G401.6 (cell line): ENCODE data around the gene CYP4Z1.
"Not testable (repeated sequence)": the region's sequence is repeated elsewhere in the genome, so short reads cannot be mapped to it uniquely, and the experiment has no call there.

Experiments used
- FAIRE-seq: peaks from 2 replicates; lab custom pipeline; 2012; peaks lifted over from hg19 to GRCh38; lab: Jason Lieb, UNC

CYP4Z1 gene, protein sequence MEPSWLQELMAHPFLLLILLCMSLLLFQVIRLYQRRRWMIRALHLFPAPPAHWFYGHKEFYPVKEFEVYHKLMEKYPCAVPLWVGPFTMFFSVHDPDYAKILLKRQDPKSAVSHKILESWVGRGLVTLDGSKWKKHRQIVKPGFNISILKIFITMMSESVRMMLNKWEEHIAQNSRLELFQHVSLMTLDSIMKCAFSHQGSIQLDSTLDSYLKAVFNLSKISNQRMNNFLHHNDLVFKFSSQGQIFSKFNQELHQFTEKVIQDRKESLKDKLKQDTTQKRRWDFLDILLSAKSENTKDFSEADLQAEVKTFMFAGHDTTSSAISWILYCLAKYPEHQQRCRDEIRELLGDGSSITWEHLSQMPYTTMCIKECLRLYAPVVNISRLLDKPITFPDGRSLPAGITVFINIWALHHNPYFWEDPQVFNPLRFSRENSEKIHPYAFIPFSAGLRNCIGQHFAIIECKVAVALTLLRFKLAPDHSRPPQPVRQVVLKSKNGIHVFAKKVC

DNA sequence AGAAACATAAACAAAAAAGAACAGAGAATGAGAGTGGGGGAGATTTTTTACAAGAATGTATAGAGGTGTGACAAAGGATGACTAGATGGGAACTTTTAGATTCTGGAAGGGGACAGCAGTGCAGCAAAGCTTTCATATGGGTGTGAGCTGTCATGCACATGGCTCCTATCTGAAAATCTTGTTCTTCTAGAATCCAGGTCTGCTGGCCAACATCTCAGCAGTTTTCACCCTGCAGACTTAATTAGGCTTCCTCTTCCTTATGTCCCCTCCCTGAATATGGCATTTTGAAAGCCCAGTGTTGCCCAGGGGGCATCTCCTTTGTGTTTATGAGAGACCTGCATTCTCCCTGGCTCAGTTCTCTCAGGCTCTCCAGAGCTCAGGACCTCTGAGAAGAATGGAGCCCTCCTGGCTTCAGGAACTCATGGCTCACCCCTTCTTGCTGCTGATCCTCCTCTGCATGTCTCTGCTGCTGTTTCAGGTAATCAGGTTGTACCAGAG is at the start of gene CYP4Z1:
CYP4Z1 (plus strand) TSS at position 135 of the 498 bp plus-strand sequence; CDS start at position 395, 260 bp downstream.
- no peak for FAIRE-seq

DNA sequence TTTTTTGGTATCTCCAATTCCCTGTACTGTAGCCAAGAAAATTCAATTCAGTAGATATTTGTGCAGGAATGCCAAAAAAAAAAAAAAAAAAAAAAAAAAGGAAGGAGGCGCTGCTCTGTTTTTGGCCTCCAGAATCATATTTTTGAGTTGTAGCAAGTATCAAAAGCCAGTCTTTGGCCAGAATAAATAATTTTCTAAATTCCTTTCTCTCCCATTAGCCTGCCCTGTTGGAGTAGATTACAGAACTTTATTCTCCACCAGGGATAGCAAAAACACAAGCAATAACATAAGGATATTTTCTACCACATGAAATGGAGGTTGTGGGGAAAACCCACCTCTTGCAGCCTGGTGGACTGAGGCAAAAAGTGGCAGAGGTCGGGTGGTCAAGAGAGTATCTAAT is 46.0 kb upstream of the CYP4Z1 start:
- FAIRE-seq: no peak

DNA sequence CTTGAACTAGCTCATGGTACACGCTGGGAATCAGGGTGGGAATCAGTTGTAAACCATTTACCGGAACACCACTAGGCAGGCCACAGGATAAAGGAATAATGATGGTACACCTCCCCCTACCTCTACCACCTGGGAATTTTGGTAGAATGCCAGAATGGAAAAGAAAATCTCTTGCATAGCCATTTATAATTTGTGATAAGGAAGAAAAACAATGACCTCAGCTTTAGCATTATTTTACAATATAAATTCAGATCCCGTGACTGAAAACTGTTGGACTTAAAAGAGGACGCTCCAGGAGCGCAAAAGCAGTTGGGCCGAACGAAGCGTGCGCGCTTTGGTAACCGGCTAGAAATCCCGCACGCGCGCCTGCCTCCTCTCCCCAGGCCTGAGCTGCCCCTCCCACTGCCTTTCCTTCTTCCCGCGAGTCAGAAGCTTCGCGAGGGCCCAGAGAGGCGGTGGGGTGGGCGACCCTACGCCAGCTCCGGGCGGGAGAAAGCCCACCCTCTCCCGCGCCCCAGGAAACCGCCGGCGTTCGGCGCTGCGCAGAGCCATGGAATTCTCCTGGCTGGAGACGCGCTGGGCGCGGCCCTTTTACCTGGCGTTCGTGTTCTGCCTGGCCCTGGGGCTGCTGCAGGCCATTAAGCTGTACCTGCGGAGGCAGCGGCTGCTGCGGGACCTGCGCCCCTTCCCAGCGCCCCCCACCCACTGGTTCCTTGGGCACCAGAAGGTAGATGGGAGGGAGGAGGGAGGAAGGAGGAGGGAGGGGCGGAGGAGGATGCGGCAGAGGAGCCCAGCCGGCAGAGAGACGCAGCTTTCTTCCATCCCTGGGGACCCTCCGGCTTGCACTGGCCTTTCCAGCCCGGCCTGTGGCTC is 43.5 kb upstream of the CYP4Z1 start, which contains the start of gene CYP4X1:
CYP4X1 (plus strand) TSS at position 402 of the 873 bp plus-strand sequence; CDS start at position 551, 149 bp downstream.
- FAIRE-seq: no peak

DNA sequence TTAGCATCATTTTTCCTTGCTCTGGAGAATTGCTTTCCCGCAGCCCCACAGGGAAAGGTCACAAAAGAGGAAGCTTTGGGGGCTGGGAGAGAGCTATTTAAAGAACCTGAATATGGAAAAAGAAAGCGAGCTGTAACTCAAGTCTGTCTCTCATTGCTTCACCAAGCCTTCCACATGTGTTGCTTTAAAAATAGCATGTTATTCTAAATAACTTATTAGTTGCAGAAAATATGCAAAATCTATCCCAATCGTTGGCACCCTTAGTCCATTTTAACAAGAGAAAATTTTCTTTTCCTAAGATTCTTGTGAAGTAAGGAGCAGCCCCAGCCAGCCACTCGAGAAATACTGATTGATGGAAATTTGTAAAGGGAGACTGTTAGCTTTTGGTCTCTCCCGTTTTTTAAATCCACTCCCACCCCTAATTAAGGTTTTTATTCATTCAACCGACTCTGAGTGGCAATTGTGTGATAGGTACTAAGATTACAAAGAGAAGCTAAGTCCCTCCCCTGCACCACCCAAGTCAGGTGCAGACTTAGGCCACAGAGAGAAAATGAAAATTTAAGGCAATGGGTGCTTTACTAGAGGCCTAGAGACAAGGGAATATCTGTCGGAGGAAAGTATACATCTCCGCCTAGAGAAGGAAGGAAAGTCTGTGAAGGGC is 42.8 kb upstream of the CYP4Z1 start:
- FAIRE-seq: no peak

DNA sequence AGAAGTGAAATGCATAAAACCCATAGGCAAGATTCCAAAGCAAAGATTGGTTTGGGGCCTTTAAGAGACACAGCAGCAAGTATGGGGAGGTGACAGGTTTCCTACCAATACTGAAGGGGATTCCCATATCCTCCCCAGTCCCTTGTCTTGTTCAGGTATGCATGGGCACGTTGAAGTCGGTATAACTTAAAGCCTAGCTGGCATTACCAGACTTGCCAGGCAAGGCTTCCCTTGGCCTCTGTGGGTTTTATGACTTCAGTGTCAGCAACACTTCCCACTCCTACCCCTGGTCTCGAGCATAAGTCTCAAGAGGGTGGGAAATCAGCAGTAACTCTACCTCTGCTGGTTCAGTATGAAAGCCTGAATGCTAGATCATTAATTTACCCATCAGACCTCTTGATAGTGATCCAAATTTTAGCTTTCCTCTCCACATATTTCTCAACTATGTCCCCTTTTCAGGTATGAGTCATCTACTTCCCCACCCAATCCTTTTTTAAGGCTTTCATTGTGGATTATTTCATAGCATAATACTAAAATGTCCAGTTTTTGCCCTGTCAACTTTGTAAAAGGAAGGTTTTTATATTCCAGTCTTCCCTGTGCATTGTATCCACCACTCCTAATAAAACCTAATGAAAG is 36.7 kb upstream of the CYP4Z1 start:
- FAIRE-seq: no peak

DNA sequence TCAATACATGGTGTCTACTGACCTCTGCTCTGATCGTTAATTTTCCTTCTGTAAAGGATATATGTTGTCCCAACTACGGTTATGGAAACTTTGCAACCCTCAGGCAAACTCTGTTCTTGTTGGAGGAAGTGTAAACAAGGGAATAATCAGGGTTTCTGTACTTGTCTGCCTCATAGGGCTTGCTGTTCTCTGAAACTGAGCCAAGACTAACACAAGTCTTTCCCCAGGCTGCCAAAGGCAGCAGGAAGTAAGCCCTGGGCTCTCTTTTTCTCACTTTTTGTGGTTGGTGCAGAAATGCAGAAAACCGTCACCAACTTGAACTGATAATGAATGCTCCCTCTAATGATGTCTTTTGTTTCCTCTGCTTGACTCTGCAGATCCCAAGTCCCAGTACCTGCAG is 36.0 kb upstream of the CYP4Z1 start:
- FAIRE-seq: no peak

DNA sequence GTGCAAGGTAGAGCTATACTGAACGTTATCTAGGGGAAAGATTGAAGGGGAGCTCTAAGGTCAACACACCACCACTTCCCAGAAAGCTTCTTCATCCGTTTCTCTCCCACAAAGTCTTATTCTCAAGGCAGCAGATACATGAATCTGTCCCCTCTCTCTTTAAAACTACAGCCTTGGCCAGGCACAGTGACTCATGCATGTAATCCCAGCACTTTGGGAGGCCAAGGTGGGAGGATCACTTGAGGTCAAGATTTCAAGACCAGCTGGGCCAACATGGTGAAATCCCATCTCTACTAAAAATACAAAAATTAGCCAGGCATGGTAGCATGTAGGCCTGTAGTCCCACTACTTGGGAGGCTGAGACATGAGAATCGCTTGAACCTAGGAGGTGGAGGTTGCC is 35.4 kb upstream of the CYP4Z1 start:
- no peak for FAIRE-seq

DNA sequence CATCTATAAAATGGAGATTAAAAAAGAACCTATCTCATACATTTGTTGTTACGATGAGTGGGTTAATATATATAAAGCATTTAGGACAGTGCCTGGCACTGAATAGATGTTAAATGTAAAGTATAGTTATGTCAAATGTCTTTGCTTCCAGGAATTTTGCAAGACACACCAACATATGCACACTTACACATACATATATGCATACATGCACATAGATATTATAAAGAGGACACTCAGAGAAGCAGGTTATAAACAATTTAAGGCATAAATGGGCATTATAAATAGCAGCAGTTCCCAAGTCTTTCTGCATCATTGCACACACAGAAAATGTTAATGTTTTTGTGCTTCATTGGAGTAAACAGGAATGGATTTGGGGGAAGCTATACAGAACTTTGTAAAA is 30.3 kb upstream of the CYP4Z1 start:
- no peak for FAIRE-seq

DNA sequence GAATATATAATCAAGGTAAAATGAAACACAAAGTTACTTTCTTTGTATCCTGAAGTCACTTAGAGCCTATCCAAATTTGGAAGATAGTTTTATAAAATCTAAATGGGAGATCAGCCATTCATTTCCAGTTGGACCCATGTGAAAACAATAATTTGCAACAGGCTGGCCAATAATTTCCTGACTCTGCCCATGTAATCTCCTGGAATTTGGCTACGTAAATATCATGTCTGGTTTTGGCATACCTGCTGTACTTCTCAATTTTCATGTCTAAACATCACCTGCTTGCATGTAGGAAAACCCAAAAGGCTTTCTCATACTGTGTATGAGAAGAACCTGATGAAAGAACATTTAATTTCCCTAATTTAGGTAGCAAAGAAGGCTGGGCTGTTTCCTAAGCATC is 7.7 kb upstream of the CYP4Z1 start:
- no peak for FAIRE-seq

DNA sequence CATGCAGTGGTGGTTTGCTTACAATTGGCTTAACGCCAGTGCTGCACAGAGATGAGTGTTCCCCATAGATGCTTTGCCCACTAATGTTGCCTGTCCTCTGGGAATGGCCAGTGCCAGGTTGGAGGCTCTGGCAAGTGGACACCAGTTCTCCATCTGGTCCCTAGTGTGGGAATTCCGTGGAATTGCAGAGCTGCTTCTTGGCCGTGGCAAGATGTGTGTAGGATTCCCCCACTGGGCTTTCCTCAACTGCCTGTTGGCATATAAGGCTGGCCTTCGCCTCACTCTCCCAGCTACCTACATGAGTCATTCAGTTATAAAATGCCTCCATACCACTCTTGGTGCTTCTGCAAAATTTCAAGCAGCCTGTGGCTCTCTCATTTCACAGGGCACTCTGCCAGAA is 2.0 kb downstream of the CYP4Z1 start:
- not testable (repeated sequence) for FAIRE-seq

DNA sequence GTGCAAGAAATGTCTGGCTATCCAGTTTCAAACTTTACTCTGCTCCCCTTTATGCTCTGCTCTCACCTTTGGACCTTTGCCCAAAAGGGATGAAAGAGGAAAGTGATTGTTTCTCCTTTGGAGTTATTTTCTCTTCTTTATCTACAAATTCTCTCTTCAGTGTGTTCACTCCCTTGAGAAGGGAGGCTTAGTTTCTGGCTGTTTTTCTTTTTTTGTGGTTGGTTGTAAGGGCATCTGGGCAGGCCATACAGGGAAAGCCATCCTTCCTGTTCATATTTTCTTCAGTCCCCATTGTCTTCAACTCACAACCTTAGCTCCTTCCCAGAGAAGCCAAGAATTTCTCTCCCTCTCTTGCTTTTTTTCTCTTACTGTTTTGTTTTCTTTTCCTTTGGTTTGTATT is 2.5 kb downstream of the CYP4Z1 start:
- FAIRE-seq: not testable (repeated sequence)

DNA sequence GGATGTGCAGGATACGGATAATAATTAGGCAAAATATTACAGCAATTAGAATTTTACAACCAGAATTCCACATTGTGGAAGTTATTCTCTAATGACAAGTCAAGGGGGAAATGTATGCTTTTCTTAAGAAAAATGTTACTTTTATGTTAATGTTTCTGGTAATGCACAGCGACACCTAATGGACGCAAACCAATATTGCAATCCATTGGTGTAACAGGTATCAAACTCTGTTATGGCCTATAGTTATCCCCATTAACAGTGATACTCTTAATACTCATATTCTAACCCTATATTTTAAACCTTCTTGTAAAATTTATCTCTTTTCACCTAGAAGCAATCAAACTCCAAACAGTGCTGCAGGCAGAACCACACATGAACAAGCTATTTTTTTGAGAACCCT is 22.3 kb downstream of the CYP4Z1 start:
- peak; percentile 83 for FAIRE-seq

DNA sequence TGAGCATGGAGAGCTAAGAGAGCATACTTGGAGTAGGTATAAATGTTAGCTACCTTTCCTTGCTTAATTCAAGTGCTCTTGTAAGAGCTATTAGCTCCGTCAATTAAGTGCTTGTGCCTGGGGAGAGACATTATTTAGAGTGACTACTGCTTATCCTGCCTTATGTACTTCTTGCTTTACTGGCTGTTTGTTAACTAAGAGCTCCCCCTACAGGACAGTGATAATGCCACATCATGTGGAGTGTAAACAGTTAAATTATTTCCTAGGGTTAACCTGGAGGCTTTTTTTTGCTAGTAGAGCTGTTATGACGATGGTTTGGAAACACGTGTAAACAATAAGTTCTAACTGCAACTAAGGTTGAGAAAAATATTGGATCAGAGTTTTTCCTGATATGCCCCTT is 24.4 kb downstream of the CYP4Z1 start:
- FAIRE-seq: peak; percentile 84

DNA sequence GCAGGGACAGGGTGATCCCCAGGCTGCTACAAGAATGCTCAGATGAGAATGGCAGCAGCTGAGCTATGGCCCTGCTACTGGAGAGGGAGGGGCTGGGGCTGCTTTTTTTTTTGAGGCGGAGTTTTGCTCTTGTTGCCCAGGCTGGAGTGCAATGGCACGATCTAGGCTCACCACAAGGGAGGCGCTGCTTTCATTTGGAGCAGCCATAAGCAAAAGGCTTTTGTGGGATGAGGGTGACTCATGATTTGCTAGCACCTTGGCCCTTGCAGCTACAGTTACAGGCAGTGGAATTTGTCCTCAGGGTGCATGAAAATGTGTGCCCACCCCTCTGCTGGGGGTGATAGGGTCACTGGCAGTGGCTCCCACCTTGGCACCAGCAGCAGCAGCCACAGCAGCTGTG is 37.8 kb downstream of the CYP4Z1 start:
- no peak for FAIRE-seq

DNA sequence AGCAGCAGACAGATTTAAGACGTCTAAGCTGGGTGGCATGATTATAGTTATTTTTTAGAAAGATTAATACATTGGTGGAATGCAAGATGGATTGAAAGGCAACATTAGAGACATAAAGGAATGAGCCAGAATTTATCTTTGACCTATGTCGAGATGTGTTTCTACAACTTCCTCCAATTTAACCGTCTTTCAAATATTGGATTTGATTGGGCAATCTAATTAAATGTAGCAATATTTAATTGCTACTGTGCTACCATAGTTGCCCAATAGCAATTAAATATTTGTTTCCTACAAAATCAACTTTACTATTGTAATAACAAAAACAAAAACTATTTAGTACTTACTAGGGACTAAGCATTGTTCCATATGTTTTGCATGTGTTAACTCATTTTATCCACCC is 39.8 kb downstream of the CYP4Z1 start:
- FAIRE-seq: no peak

DNA sequence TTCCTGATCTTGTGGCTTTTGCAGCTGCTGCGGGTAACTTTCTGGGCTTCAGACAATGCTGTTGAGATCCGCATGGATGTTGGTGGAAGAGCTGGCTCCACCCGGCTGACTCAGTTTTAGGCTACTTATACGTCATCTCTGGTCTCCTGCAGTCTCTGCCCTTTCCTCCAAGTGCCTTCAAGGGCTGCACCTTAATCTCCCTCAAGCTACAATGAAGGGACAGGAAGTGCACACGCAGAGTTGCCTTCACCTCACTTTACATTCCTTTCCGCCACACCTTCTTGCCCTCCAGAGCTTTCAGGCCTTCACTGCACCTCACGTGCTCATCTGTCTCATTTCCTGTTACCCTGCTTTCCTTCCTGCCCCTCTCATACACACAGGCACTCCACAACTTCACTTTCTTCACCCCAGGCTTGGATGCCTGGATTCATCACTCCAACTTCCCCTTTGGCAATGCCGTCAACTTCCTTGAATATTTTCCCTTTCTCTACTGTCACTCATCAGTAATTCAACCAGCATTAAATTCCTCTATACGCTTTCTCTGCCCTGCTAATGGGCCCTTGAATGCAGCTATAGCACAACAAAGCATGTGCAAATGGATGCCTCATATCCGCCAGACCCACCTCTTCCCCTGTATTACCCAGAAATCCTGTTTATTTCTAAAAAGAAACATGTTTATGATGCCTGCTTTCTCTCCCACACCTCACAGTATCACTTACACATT is 41.0 kb downstream of the CYP4Z1 start:
- not testable (repeated sequence) for FAIRE-seq

DNA sequence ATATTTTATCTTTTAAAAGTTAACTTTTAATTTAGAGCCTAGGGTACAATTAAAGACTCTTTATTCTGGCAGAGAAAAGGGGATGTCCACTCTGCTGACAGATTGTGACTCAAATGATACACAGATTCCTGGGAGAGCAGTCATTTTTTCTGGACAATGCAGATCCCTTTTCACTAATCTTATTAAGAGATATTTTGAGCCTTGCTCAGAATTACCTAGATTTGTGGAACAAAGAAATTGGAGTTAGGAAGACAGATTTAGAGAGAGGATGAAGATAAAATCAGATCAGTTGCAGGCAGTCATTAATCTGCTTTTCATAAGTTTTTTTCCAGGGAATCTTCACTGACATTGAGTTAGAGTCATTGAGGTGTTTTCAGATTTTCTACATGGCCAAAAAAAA is 42.5 kb downstream of the CYP4Z1 start:
- not testable (repeated sequence) for FAIRE-seq

DNA sequence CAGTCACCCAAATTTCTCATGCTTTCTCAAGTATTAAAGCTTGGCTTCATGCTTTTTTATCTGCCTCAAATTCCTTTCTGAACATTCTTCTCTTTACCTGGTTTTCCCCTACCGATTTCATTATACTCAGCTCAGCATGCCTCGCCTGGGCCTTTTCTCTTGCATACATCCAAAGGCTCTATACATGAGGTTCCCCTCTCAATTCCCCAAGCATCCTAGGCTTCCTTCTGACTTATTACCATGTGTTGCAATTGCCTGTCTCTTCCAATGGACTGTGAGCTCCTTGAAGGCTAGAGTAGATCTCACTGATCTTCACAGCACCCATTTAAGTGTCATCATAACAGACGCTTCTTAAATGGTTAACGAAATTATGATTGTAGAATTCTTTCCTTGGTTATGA is 46.1 kb downstream of the CYP4Z1 start:
- no peak for FAIRE-seq

DNA sequence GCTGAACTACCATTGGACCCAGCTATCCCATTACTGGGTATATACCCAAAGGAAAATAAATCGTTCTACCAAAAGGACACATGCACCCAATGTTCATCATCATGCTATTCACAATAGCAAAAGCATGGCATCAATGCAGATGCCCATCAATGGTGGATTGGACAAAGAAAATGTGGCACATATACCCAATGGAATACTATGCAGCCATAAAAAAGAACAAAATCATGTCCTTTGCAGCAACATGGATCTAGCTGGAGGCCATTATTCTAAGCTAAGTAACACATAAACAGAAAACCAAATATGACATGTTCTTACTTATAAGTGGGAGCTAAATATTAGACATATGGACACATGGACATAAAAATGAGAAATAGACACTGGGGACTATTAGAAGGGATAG is 54.0 kb downstream of the CYP4Z1 start:
- not testable (repeated sequence) for FAIRE-seq

DNA sequence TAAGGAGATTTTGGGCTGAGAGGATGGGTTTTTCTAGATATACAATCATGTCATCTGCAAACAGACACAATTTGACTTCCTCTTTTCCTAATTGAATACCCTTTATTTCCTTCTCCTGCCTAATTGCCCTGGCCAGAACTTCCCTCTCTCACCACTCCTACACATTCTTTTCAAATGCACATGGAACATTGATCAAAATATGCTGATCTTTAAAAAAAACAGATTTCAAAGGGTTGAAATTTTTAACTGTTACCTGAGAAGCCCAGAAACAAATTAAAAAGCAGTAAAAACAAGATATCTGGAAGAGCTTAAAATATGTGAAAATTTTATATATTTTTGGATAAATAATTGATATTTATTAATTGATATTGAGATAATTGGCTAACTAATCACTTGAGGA is 57.8 kb downstream of the CYP4Z1 start:
- not testable (repeated sequence) for FAIRE-seq

DNA sequence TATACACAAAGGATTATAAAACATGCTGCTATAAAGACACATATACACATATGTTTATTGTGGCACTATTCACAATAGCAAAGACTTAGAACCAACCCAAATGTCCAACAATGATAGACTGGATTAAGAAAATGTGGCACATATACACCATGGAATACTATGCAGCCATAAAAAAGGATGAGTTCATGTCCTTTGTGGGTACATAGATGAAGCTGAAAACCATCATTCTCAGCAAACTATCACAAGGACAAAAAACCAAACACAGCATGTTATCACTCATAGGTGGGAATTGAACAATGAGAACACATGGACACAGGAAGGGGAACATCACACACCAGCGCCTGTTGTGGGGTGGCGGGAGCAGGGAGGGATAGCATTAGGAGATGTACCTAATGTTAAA is 60.0 kb downstream of the CYP4Z1 start:
- FAIRE-seq: not testable (repeated sequence)
